ENCODE data around the gene ANAPC7. TPM values are rescaled to one million over a fixed set of nuclear protein-coding genes. Genes with fewer than 3 reads are reported as not detected.

Gene ANAPC7
- total RNA-seq, 1 experiment from 2014 or later = 85.8 TPM

DNA sequence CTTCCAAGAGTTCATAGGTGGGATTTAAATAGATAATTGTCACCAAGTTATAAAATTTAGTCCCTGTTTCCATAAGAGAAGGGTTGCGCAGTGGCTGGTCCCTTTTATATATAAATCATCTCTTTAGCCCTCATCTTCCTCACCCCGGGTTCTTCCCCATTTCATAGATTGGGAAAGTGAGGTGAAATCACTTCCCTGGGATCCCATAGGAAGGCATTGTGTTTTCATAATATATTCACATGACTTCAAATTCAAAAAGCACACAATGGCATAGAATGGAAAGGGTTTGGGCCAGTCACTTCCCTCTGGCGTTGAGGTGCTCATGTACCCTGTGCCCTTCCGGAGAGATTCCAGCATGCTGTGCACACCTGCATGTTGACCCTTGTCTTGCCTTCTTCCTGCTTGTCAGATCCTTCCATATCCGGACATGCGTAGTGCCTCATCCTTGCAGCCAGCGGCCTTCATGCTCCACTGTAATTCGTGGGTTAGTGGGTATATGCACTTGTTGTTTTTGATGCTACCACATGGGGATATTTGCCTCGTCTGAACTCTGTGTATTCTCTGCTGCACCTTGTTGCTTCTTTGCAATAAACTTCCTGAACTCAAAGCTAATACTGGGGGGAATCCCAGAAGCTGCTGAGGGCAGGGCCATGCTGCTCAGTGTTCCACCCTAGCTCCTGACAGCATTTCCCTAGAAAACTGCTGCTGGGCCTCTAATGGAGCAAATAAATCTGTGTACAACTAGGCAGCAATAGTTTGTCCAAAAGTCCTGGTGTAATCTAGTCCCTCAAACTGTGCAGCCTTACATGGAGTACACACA, 59.6 kb downstream of the ANAPC7 start:
- POLR2A ChIA-PET = no interaction called here

GRCh38 chr12:110343114-110343513, 60.4 kb downstream of the ANAPC7 start:
- ATAC-seq (no peak), DNase-seq (ENCODE audit: low read depth, low spot score) (no peak)
- BruUV-seq (replicated peaks) = no TSS peak
- no peak for TF ChIP-seq CTCF (IDR thresholded peaks at IDR 0.05)
- no peak for TF ChIP-seq POLR2AphosphoS5 (IDR thresholded peaks at IDR 0.05; ENCODE audit: low read depth, low read length)
- TF ChIP-seq SIN3A (IDR thresholded peaks at IDR 0.05; ENCODE audit: borderline replicate concordance, insufficient read depth, low read depth, low read length) = no peak
- TF ChIP-seq, protein P1, sequence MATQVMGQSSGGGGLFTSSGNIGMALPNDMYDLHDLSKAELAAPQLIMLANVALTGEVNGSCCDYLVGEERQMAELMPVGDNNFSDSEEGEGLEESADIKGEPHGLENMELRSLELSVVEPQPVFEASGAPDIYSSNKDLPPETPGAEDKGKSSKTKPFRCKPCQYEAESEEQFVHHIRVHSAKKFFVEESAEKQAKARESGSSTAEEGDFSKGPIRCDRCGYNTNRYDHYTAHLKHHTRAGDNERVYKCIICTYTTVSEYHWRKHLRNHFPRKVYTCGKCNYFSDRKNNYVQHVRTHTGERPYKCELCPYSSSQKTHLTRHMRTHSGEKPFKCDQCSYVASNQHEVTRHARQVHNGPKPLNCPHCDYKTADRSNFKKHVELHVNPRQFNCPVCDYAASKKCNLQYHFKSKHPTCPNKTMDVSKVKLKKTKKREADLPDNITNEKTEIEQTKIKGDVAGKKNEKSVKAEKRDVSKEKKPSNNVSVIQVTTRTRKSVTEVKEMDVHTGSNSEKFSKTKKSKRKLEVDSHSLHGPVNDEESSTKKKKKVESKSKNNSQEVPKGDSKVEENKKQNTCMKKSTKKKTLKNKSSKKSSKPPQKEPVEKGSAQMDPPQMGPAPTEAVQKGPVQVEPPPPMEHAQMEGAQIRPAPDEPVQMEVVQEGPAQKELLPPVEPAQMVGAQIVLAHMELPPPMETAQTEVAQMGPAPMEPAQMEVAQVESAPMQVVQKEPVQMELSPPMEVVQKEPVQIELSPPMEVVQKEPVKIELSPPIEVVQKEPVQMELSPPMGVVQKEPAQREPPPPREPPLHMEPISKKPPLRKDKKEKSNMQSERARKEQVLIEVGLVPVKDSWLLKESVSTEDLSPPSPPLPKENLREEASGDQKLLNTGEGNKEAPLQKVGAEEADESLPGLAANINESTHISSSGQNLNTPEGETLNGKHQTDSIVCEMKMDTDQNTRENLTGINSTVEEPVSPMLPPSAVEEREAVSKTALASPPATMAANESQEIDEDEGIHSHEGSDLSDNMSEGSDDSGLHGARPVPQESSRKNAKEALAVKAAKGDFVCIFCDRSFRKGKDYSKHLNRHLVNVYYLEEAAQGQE (IDR thresholded peaks at IDR 0.05; ENCODE audit: insufficient read depth in 1 of 2, low read depth in 2 of 2, low read length in 1 of 2) = no peak
- TF ChIP-seq TCF7L2 (IDR thresholded peaks at IDR 0.05; ENCODE audit: low read depth, low read length) = no peak
- no peaks in the 10 kb centered on the region for H3K4me1 ChIP-seq (ENCODE audit: control insufficient read depth, insufficient read depth, low read length)
- ChIA-PET POLR2A (no interaction called here), CTCF (no interaction called here)
- in situ Hi-C loops (cut with HindIII; ENCODE audit: low pct_unique_long_range_greater_than_20kb, low sequenced_read_pairs) (no loop called here), intact Hi-C loops (cut with micrococcal nuclease; ENCODE audit: unreplicated experiment) (no loop called here)
- peaks cover 66% of the 10 kb centered on the region for H3K36me3 ChIP-seq (ENCODE audit: control insufficient read depth, insufficient read depth, low read length)
- H3K4me3 ChIP-seq (ENCODE audit: low read depth in 2 of 2, low read length in 2 of 2) = no peak overlapping the region
- no peak overlapping the region for H3K27ac ChIP-seq (ENCODE audit: low read length)
- no peaks in the 10 kb centered on the region for H3K9me3 ChIP-seq (ENCODE audit: control insufficient read depth, insufficient read depth, low read depth, low read length)
- H3K27me3 ChIP-seq (ENCODE audit: control insufficient read depth, insufficient read depth, low read length) = no peaks in the 10 kb centered on the region

More for the DNA sequence above, 59.6 kb downstream of the ANAPC7 start:
- intact Hi-C loops (cut with micrococcal nuclease; ENCODE audit: unreplicated experiment) = no loop called here
- no peak overlapping the region for H3K27ac ChIP-seq (ENCODE audit: low read length)
- no peaks in the 10 kb centered on the region for H3K4me1 ChIP-seq (ENCODE audit: control insufficient read depth, insufficient read depth, low read length)
- no peak for ATAC-seq
- BruUV-seq (replicated peaks) = no TSS peak
- H3K27me3 ChIP-seq (ENCODE audit: control insufficient read depth, insufficient read depth, low read length) = no peaks in the 10 kb centered on the region
- H3K9me3 ChIP-seq (ENCODE audit: control insufficient read depth, insufficient read depth, low read depth, low read length) = no peaks in the 10 kb centered on the region
- H3K36me3 ChIP-seq (ENCODE audit: control insufficient read depth, insufficient read depth, low read length) = peaks cover 65% of the 10 kb centered on the region
- CTCF ChIA-PET = interaction anchor here (0.6 kb wide), 1 partner anchor 15 kb away, joined by 3 read pairs; no protein-coding TSS in a partner anchor
- TF ChIP-seq CTCF (IDR thresholded peaks at IDR 0.05) (no peak), POLR2AphosphoS5 (IDR thresholded peaks at IDR 0.05; ENCODE audit: low read depth, low read length) (no peak), SIN3A (IDR thresholded peaks at IDR 0.05; ENCODE audit: borderline replicate concordance, insufficient read depth, low read depth, low read length) (no peak), TCF7L2 (IDR thresholded peaks at IDR 0.05; ENCODE audit: low read depth, low read length) (no peak)
- TF ChIP-seq, protein P1 (IDR thresholded peaks at IDR 0.05; ENCODE audit: insufficient read depth in 1 of 2, low read depth in 2 of 2, low read length in 1 of 2) = no peak
- DNase-seq (ENCODE audit: low read depth, low spot score) = no peak
- in situ Hi-C loops (cut with HindIII; ENCODE audit: low pct_unique_long_range_greater_than_20kb, low sequenced_read_pairs) = no loop called here
- H3K4me3 ChIP-seq (ENCODE audit: low read depth in 2 of 2, low read length in 2 of 2) = no peak overlapping the region

All from Panc1 (cell line).